CD4-positive, alpha-beta T cell treated with Interleukin-1 beta for 1 hour (primary cell): Measurements from ENCODE around the gene CAMK4.

ENCODE experiments used
- DNase-seq, 2 donors: peaks; one replicate each; pipeline ENCODE4 v3.0.0-alpha.2; 2020 to 2022

CAMK4 gene

GRCh38 chr5:111507276-111507675, 283.1 kb downstream of the CAMK4 start:
- DNase-seq = no peak

- peak in 1 of 2 donors; percentile 3 for DNase-seq
These were observed 284.9 kb downstream of the CAMK4 start for GRCh38 chr5:111509119-111509518.

GRCh38 chr5:111511174-111511830, 287.1 kb downstream of the CAMK4 start:
- DNase-seq = no peak

GRCh38 chr5:111511831-111512374, 287.7 kb downstream of the CAMK4 start:
- DNase-seq = no peak

- DNase-seq = peak; percentile 95 to 96
These were observed 288.4 kb downstream of the CAMK4 start, which contains the start of gene STARD4 for GRCh38 chr5:111512375-111513130. Gene STARD4, minus strand, starts transcription at chr5:111512535. Its CDS starts 5,102 bp downstream, at chr5:111507433.

GRCh38 chr5:111513131-111513520, 288.9 kb downstream of the CAMK4 start:
- DNase-seq = no peak

- DNase-seq = no peak
These were observed 289.9 kb downstream of the CAMK4 start for GRCh38 chr5:111514087-111514486.

- no peak for DNase-seq
These were observed 293.8 kb downstream of the CAMK4 start for GRCh38 chr5:111517853-111518501.

- DNase-seq = no peak
These were observed 294.6 kb downstream of the CAMK4 start for GRCh38 chr5:111518777-111519176.

- DNase-seq = no peak
These were observed 296.7 kb downstream of the CAMK4 start for GRCh38 chr5:111520908-111521307.

- DNase-seq = no peak
These were observed 303.9 kb downstream of the CAMK4 start for GRCh38 chr5:111528056-111528455.

GRCh38 chr5:111530298-111530740, 306.1 kb downstream of the CAMK4 start:
- DNase-seq = peak; percentile 89 to 93

- DNase-seq = no peak
These were observed 308.9 kb downstream of the CAMK4 start for GRCh38 chr5:111532886-111533582.

- no peak for DNase-seq
These were observed 311.8 kb downstream of the CAMK4 start for GRCh38 chr5:111535879-111536549.

GRCh38 chr5:111537141-111538024, 313.2 kb downstream of the CAMK4 start:
- DNase-seq = no peak
